Inflammatory macrophage (primary cell): ENCODE results near the gene ADARB2.
"Not testable (repeated sequence)": the region's sequence is repeated elsewhere in the genome, so short reads cannot be mapped to it uniquely, and the experiment has no call there.

Experiments
- DNase-seq, 2 donors: peaks; one replicate each; pipeline ENCODE4 v3.0.0-alpha.2; 2020 to 2022

ADARB2 gene

DNA sequence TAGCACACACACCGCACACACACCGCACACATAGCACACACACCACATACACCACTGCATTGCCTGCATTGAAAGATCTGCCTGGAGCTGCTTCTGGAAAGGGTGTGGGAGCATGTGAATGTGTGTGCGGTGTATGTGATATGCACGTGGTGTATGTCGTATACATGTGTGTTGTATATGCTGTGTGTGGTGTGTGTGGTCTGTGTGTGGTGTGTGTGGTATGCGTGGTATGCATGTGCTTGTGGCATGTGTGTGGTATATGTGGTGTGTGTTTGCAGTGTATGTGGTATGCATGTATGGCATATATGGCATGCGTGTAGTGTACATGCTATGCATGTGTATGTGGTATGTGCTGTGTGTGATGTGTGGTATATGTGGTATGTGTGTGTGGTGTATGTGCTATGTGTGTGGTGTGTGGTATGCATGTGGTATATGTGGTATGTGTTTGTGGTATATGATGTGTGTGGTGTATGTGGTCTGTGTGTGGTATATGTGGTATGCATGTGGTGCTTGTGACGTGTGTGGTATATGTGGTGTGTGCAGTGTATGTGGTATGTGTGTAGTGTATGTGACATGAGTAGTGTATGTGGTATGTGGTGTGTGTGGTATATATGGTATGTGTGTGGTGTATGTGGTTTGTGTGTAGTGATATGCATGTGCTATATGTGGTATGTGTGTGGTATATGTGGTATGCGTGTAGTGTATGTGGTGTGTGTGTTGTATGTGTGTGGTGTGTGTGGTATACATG is 505.0 kb downstream of the ADARB2 start:
- no peak for DNase-seq

DNA sequence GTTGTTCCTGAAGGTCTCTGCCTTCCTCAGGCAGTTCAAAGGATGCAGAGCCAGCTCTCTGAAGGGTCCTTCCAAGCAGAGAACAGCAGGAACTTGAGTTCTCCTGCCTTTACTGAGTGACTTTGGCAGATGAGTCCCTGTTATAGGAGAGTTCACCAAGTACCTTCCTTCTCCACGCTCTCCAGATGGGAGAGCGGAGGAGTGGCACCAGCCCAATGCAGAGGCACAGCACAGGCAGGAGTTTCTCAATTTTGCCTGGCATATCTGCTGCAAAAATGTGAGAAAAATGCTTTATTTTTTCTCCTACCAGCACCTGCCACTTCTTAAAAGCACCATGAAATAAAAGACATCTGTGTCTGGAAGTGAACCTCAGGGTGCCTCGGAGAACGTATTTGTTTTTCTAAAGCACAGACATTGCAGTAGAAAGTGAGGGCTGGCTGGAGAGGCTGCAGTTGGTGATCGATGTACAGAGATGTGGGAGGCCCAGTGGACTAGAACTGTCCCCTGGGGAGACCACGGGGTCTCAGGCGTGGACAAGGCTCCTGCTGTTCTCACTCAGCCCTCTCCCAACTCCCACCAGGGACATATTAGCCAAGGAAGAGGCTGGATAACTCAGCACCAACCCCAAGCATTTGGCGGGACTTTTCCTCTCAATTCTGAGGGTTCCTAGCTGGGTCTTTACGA is 506.6 kb downstream of the ADARB2 start:
- DNase-seq: no peak

DNA sequence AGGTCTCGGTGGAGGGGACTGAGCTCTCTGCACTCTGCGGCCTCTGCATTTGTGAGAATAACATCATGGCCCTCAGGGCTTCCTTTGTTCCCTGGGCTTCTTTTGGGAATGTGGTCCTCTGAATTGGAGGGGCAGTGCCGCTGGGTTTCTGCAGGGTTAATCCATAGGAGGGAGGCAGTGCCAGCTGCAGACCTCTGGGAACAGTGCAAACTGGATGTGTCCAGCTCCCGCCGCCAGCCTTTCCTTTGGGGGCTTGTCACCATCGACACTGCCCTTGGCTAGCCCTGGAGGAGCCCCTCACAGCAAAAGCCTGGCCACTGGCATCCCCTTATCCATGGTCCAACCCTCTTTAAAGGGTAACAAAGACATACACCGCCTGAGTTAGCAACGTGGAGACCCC is 507.2 kb downstream of the ADARB2 start:
- no peak for DNase-seq

DNA sequence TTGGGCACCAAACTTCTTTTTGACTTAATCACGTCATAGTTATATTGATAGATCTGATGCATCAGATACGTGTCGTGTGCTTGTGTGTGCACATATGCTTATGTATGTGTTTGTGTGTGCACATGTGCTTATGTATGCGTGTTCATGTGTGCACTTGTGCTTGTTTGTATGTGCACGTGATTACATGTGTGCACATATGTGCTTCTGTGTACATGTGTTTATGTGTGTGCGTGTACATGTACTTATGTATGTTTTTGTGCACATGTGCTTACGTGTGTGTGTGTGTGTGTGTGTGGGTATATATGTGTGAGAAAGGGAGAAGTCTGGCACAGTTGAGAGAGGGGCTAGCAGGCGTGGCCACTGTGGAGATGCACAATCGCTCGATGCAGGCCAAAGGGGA is 507.8 kb downstream of the ADARB2 start:
- no peak for DNase-seq

DNA sequence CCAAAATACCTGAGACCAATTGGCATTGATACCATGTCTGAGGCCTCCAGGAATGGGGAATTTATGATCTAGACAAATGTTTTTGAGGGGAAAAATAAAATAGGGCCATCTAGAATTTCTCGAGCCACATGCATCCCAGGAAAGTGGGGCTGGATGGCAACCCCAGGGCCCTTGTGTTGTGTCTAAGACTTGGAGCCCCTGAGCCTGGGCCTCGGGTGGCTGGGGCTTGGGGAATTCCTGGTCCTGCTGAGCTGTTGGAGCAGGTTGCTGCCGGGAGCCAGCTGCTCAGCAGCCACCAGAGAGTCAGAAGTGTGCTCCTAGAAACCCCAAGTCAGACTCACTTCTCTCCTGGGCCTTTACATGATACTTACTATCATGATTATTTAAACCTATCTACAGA is 508.2 kb downstream of the ADARB2 start:
- no peak for DNase-seq

GRCh38 chr10:1228467-1228975 is 508.8 kb downstream of the ADARB2 start:
- no peak for DNase-seq

DNA sequence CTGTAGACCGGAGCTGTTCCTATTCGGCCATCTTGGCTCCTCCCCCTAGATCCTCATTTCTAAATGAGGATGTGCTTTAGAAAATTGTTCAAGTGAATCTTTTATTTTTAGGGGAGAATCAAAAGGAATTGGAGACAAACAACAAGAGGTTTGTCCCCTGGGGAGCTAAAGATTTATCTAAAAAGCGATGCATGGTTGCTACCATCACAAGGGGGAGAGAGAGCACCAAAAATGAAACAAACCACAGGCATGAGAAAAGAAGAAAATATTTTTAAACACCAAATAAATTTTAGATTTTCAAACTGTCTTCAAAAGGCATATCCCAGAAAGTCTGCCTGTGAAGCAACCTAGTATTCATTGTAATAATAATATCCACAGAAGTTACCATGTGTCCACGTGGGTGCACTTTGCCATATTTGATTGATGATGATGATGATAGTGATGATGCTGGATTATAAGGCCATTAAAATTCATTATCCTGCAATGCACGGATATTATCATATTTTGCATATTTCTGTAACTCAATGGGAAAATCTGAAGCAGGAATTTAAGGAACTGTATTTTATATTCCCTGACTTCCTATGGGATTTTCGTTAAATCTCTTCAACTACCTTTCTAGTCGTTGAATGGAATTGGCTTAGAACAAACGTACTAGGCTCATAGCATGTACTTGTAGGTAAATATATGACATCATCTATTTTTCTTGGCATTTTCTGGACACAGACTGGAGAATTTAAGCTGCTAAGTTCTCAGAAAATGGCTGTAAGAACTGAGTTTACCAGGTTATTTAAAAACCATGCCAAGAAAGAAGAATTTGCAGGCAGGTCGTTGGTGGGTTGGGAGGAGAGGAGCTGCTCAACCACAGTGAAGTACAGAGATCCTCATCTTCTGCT is 509.6 kb downstream of the ADARB2 start:
- DNase-seq: no peak

DNA sequence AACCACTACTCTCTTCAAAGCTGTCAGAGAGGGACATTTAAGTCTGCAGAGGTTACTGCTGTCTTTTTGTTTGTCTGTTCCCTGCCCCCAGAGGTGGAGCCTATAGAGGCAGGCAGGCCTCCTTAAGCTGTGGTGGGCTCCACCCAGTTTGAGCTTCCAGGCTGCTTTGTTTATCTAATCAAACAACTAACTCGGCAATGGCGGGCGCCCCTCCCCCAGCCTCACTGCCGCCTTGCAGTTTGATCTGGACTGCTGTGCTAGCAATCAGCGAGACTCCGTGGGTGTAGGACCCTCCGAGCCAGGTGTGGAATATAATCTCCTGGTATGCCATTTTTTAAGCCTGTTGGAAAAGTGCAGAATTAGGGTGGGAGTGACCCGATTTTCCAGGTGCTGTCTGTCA is 510.4 kb downstream of the ADARB2 start:
- not testable (repeated sequence) for DNase-seq

DNA sequence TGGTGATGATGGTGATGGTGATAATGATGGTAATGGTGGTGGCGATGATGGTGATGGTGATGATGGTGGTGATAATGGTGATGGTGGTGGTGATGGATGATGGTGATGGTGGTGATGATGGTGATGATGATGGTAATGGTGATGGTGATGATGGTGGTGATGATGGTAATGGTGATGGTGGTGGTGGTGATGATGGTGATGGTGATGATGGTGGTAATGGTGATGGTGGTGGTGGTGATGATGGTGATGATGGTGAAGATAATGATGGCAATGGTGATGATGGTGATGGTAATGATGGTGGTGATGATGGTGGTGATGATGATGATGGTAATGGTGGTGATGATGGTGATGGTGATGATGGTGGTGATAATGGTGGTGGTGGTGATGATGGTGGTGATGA is 517.5 kb downstream of the ADARB2 start:
- not testable (repeated sequence) for DNase-seq

- DNase-seq: no peak
These were observed 519.7 kb downstream of the ADARB2 start for GRCh38 chr10:1217661-1218060.

- DNase-seq: no peak
These were observed 520.1 kb downstream of the ADARB2 start for GRCh38 chr10:1217237-1217587.

DNA sequence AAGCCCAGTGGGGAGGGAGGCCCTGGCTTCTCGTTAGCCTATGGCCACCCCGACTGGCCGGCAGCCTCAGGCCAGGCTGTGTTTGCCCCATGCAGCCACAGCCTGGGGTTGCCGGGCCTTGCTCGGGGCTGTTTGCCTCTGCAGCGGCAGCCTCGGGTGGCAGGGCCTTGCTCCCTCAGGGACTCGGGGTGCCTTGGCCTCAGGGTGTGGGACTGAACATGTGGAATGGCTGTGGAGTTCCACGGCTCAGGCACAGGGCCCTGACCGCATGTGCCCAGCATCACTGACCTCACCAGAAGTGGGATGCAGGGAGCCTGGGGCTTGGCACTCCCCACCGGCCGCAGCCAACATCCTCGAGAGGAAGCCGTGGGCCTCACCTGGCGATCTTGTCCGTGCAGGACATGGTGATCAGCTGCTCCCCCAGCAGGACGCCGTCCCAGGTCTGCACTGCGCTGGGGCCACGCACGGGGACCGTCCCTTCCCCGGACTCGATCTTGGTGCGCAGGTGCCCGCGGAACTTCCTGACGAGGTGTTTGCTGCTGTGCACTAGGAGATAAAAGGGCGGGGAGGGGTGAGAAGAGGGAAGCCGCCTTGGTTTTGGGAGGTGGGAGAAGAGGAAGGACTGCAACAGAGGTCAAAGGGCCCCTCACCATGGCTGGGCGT is 520.6 kb downstream of the ADARB2 start:
- DNase-seq: no peak

DNA sequence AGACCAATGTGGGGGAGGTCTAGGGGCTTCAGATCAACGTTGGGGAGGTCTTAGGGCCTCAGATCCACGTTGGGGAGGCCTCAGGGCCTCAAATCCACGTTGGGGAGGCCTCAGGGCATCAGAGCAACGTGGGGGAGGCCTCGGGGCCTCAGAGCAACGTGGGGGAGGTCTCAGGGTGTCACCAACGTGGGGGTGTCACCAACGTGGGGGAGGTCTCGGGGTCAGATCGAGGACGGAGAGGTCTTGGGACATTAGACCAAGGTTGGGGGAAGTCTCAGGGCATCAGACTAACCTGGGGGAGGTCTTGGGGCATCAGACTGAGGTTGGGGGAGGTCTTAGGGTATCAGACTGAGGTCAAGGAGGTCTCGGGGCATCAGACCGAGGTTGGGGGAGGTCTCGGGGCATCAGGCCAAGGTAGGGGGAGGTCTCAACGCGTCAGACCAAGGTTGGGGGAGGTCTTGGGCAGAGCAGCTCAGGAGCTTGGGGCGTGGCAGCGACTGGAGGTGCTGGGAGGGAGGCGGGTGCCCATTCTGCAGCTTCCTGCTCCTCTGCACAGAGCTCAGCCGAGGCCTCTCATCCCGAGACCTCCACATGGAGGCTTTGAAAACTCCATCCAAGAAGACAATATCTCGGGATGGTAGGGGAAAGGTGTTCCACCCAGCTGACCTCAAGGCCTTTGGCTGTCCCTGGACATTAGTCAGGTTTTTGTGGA is 521.3 kb downstream of the ADARB2 start:
- no peak for DNase-seq

DNA sequence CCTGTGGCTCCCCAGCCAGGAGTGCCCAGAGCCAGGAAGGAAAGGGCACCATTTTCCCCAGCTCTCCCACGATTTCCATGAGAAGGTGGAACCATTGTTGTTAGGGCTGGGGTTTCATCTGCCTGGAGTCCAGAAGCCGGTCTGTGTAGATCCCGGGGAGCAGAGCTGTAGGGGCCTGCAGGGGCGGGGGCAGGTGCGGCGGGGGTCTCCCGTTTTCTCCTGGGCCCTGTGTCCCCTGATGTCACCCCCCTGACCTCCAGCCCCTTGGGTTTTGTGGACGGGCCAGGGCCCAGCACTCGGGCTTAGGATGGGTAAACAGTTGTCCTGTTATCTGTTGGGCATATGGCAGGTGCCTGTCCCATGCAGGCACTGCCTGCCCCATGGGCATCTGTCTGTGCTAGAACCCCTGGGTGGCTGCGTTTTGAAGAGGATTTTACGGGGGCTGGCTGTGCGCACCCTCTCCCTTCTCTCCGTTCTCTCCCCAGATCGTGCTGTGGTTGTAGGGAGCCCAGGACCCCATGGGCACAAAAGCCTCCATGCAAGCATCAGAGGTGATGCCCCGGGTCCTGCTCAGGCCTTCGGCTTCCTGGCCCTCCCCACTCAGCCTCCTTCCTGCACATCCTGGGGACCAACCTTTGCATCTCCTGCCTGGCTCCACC is 522.3 kb downstream of the ADARB2 start:
- no peak for DNase-seq

DNA sequence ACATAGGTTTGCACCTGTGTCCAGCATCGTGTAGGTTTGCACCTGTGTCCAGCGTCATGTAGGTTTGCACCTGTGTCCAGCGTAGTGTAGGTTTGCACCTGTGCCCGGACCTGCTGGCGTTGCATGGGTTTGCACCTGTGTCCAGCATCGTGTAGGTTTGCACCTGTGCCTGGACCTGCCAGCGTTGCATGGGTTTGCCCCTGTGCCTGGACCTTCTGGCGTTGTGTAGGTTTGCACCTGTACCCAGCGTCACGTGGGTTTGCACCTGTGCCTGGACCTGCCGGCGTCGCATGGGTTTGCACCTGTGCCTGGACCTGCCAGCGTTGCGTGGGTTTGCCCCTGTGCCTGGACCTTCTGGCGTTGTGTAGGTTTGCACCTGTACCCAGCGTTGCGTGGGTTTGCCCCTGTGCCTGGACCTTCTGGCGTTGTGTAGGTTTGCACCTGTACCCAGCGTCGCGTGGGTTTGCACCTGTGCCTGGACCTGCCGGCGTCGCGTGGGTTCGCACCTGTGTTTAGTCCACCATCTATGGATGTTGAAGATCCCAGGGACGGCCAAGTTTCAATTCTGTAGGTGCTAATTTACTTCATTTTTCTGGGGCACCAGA is 523.2 kb downstream of the ADARB2 start:
- DNase-seq: no peak

GRCh38 chr10:1213252-1214070 is 523.9 kb downstream of the ADARB2 start:
- no peak for DNase-seq

GRCh38 chr10:1212571-1213141 is 524.7 kb downstream of the ADARB2 start:
- DNase-seq: no peak

GRCh38 chr10:1211844-1212570 is 525.3 kb downstream of the ADARB2 start:
- DNase-seq: no peak

DNA sequence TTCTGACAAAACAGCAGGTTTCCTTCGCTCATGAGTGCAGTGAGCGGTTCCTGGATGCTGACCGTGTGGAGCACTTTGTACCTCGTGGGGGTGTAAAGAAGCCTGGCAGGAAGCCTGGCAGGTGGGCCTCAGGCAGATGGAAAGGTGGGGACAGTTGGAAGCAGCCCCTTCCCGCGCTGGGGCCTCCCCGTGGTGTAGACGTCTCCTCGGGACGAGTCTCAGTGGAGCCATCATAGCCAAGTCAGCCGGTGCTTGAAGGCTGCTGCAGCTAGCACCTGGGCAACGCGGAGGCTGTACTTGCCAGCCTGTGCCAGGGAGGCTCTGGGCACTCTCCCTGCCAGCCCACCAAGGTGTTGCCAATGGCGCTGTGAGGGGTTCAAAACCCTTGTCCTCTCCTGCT is 526.7 kb downstream of the ADARB2 start:
- DNase-seq: no peak
